ENCODE measurements around the gene PARL.

PARL gene

DNA sequence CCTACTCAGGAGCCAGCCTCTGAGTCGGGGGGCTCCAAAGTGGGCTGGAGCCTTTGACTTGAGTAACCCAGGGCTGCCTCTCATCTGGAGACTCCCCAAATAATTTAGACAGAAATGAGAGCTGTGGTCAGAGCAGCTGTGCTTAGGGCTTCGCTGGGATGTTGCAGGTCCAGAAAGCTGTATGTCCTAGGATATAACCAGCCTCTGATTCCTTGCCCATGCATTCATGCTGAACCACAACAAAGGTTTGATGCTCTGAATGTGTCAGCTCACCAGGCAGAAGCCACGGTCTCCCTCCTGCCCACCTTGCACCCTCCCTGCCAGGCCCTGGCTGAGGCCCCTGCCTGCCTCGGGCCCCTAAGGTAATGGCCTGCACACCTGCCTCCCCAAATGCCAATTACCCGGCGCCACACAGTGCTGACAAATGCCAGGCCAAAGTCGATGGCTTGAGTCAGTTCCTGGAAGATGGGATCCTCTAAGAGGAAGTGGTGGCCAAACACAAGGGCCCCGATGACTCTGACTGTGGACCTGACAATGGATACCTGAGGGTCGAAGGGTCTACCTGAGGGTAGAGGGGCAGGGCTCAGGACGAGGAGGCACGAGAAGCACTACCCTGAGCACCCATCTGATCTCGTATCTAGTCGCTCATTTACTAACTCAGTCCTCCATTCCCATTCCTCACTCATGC is 21.7 kb upstream of the PARL start:
- Histone ChIP-seq H3K9me3 (ENCODE audit: control insufficient read depth in 2 of 2, low read length in 2 of 2) (no peaks in the 10 kb centered on the region), H3K4me3 (ENCODE audit: low read length in 2 of 2) (no peak overlapping the region), H3K36me3 (ENCODE audit: control insufficient read depth in 2 of 2, insufficient read depth in 2 of 2, low read length in 2 of 2) (no peaks in the 10 kb centered on the region), H3K9ac (ENCODE audit: low read depth in 1 of 2, low read length in 2 of 2) (no peak overlapping the region), H3K27ac (ENCODE audit: low read depth in 2 of 2, low read length in 2 of 2) (no peak overlapping the region), H3K27me3 (ENCODE audit: control insufficient read depth in 2 of 2, insufficient read depth in 2 of 2, low read length in 2 of 2) (no peaks in the 10 kb centered on the region), H3K4me1 (ENCODE audit: control insufficient read depth in 2 of 2, insufficient read depth in 2 of 2, low read length in 2 of 2) (no peaks in the 10 kb centered on the region)

DNA sequence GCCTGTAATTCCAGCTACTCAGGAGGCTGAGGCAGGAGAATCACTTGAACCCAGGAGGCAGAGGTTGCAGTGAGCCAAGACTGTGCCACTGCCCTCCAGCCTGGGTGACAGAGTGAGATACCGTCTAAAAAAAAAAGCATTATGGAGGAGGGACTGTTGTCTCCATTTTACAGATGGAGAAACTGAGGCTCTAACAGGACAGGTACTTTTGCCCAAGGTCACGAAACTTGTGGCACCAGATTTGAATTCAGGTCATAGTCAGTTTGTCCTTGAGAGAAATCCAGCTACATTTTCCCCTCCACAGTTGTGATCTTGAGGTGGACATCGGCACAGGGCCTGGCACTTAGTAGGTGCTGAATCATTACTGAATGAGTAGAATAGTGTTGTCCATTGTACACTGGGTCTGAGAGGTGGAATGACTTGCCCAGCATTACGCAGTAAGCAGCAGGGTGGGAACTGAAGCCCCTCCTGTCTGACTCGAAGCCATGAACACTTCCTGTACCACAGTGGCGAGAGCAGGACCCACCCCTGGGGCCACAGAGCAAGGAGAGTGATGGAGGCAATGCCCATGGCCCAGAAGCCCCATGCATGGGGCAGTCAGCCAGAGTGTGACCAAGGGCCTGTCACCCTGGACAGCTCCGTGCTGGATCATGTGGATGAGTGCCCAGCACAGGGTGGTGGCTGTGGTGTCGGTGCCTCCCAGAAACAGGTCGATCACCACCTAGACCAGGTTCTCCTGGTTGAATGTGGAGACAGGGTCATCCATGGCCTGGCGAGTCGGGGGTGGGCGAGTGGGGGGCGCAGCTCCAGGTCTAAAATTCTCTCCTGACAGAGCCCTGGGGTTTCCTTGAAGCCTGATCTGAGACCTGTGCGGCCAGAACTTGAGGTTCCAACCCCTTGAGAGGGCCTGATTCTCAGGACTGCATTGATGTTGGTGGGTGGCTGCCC is 20.4 kb upstream of the PARL start:
- Histone ChIP-seq H3K36me3 (ENCODE audit: control insufficient read depth in 2 of 2, insufficient read depth in 2 of 2, low read length in 2 of 2) (no peaks in the 10 kb centered on the region), H3K4me1 (ENCODE audit: control insufficient read depth in 2 of 2, insufficient read depth in 2 of 2, low read length in 2 of 2) (no peaks in the 10 kb centered on the region), H3K27me3 (ENCODE audit: control insufficient read depth in 2 of 2, insufficient read depth in 2 of 2, low read length in 2 of 2) (no peaks in the 10 kb centered on the region), H3K9me3 (ENCODE audit: control insufficient read depth in 2 of 2, low read length in 2 of 2) (no peaks in the 10 kb centered on the region), H3K4me3 (ENCODE audit: low read length in 2 of 2) (no peak overlapping the region), H3K27ac (ENCODE audit: low read depth in 2 of 2, low read length in 2 of 2) (no peak overlapping the region), H3K9ac (ENCODE audit: low read depth in 1 of 2, low read length in 2 of 2) (no peak overlapping the region)

DNA sequence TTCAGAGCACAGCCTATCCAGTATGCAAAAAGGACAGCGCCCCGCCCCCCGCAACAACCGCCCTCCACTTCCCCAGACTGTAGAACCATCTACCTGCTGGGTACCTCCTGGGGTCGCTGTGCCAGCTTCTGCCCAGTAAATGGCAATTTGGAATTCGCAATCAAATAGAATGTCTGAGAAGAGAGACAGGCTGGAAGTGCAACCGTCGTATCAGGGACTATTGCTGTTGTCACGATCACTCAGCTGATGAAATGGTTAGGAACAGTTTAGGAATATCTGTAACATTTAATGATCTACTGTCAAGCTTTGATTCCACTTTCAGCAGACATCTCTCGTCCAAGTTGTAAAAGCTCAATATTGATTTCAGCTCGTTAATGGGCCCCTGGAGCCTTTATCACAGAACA is 13.3 kb upstream of the PARL start:
- peaks cover 0 to 4% of the 10 kb centered on the region in 2 donors for H3K27me3 ChIP-seq (ENCODE audit: control insufficient read depth in 2 of 2, insufficient read depth in 2 of 2, low read length in 2 of 2)
- no peaks in the 10 kb centered on the region for H3K9me3 ChIP-seq (ENCODE audit: control insufficient read depth in 2 of 2, low read length in 2 of 2)
- no peak overlapping the region for H3K4me3 ChIP-seq (ENCODE audit: low read length in 2 of 2)
- H3K9ac ChIP-seq (ENCODE audit: low read depth in 1 of 2, low read length in 2 of 2) = no peak overlapping the region
- no peaks in the 10 kb centered on the region for H3K36me3 ChIP-seq (ENCODE audit: control insufficient read depth in 2 of 2, insufficient read depth in 2 of 2, low read length in 2 of 2)
- H3K27ac ChIP-seq (ENCODE audit: low read depth in 2 of 2, low read length in 2 of 2) = no peak overlapping the region
- H3K4me1 ChIP-seq (ENCODE audit: control insufficient read depth in 2 of 2, insufficient read depth in 2 of 2, low read length in 2 of 2) = peaks cover 0 to under 1% of the 10 kb centered on the region in 2 donors

DNA sequence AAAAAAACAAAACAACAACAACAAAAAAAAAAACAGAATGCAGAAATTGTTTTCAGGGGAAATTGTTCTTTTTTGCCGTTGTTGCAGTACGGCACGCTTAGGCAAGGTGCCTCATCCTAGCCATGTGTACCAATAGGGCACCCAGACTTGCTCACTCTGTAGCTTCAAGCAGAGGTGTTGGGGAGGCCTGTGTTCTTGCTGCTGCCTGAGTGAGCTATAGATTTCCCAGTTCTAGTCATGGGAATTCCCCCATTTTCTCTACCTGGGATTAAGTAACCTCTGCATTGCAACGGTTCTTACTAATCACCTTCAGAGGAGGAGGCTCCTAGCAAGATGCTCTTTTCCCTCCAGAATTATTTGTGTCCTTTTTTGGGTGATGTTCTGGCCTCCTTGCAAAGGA is 12.9 kb upstream of the PARL start:
- Histone ChIP-seq H3K27ac (ENCODE audit: low read depth in 2 of 2, low read length in 2 of 2) (no peak overlapping the region), H3K9ac (ENCODE audit: low read depth in 1 of 2, low read length in 2 of 2) (no peak overlapping the region), H3K36me3 (ENCODE audit: control insufficient read depth in 2 of 2, insufficient read depth in 2 of 2, low read length in 2 of 2) (no peaks in the 10 kb centered on the region), H3K4me1 (ENCODE audit: control insufficient read depth in 2 of 2, insufficient read depth in 2 of 2, low read length in 2 of 2) (peaks cover 0 to 5% of the 10 kb centered on the region in 2 donors), H3K4me3 (ENCODE audit: low read length in 2 of 2) (no peak overlapping the region), H3K9me3 (ENCODE audit: control insufficient read depth in 2 of 2, low read length in 2 of 2) (no peaks in the 10 kb centered on the region), H3K27me3 (ENCODE audit: control insufficient read depth in 2 of 2, insufficient read depth in 2 of 2, low read length in 2 of 2) (peaks cover 0 to 4% of the 10 kb centered on the region in 2 donors)

DNA sequence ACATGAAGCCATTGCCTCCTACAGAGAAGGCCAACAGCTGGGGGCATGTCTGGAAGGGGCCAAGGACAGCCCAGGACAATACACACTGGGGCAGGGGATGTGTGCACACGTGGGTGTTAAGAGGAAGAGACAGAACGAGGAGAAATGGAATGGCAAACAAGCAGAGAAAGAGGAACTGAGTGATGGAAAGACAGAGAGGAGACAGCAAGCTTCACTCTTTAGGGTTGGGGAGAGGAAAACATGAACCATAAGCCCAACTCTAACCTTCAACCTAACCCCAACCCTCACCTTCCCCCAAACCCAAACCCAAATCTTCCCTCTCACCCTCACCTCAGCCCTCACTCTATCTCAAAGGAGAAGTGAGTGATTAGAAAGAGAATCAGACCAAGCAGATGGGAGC is 11.9 kb upstream of the PARL start:
- no peaks in the 10 kb centered on the region for H3K36me3 ChIP-seq (ENCODE audit: control insufficient read depth in 2 of 2, insufficient read depth in 2 of 2, low read length in 2 of 2)
- peaks cover 0 to 4% of the 10 kb centered on the region in 2 donors for H3K27me3 ChIP-seq (ENCODE audit: control insufficient read depth in 2 of 2, insufficient read depth in 2 of 2, low read length in 2 of 2)
- no peak overlapping the region for H3K27ac ChIP-seq (ENCODE audit: low read depth in 2 of 2, low read length in 2 of 2)
- H3K4me3 ChIP-seq (ENCODE audit: low read length in 2 of 2) = no peak overlapping the region
- H3K9me3 ChIP-seq (ENCODE audit: control insufficient read depth in 2 of 2, low read length in 2 of 2) = no peaks in the 10 kb centered on the region
- H3K9ac ChIP-seq (ENCODE audit: low read depth in 1 of 2, low read length in 2 of 2) = no peak overlapping the region
- peaks cover 0 to 6% of the 10 kb centered on the region in 2 donors for H3K4me1 ChIP-seq (ENCODE audit: control insufficient read depth in 2 of 2, insufficient read depth in 2 of 2, low read length in 2 of 2)

DNA sequence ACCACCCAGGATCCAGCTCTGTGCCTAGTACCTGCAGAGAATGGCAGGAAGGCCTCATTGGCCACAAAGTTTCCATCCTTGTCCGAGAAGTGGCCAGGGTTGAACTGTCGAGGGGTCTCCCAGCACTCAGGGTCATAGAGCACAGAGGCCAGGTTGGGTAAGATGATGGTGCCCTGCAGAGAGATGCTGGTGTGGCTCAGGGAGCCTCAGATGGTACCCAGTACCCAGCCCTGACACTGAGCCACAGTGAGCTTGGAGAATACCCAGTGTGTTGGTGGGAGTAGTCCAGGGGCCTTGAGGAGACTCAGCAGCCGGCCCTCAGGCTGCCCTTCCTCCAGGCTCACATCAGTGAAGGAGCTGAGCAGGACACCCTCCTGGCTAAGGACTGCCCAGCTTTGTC is 11.5 kb upstream of the PARL start:
- Histone ChIP-seq H3K27ac (ENCODE audit: low read depth in 2 of 2, low read length in 2 of 2) (no peak overlapping the region), H3K9me3 (ENCODE audit: control insufficient read depth in 2 of 2, low read length in 2 of 2) (no peaks in the 10 kb centered on the region), H3K27me3 (ENCODE audit: control insufficient read depth in 2 of 2, insufficient read depth in 2 of 2, low read length in 2 of 2) (peaks cover 0 to 4% of the 10 kb centered on the region in 2 donors), H3K9ac (ENCODE audit: low read depth in 1 of 2, low read length in 2 of 2) (no peak overlapping the region), H3K4me1 (ENCODE audit: control insufficient read depth in 2 of 2, insufficient read depth in 2 of 2, low read length in 2 of 2) (peaks cover 0 to 6% of the 10 kb centered on the region in 2 donors), H3K4me3 (ENCODE audit: low read length in 2 of 2) (no peak overlapping the region), H3K36me3 (ENCODE audit: control insufficient read depth in 2 of 2, insufficient read depth in 2 of 2, low read length in 2 of 2) (no peaks in the 10 kb centered on the region)

DNA sequence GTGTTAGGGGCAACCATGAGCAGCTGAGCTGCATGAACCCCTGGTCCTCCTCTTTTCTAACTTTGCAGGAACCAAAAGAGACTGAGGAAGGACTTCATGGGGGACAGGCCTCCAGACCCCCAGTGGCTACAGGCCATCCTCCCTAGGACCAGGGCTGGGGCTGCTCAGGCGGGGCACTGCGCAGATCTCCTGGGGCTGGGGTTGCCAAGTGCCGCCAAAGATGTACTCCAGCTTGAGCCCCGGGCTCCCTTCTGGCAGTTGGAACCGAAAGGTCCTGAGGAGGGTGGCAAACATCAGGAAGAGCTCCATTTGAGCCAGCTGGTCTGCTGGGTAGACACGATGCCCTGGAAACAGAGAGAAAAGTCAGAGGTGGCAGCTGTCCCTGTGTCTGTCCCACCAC is 11.1 kb upstream of the PARL start:
- Histone ChIP-seq H3K36me3 (ENCODE audit: control insufficient read depth in 2 of 2, insufficient read depth in 2 of 2, low read length in 2 of 2) (no peaks in the 10 kb centered on the region), H3K4me3 (ENCODE audit: low read length in 2 of 2) (no peak overlapping the region), H3K27me3 (ENCODE audit: control insufficient read depth in 2 of 2, insufficient read depth in 2 of 2, low read length in 2 of 2) (peaks cover 0 to 4% of the 10 kb centered on the region in 2 donors), H3K4me1 (ENCODE audit: control insufficient read depth in 2 of 2, insufficient read depth in 2 of 2, low read length in 2 of 2) (peaks cover 0 to 6% of the 10 kb centered on the region in 2 donors), H3K9me3 (ENCODE audit: control insufficient read depth in 2 of 2, low read length in 2 of 2) (no peaks in the 10 kb centered on the region), H3K9ac (ENCODE audit: low read depth in 1 of 2, low read length in 2 of 2) (no peak overlapping the region), H3K27ac (ENCODE audit: low read depth in 2 of 2, low read length in 2 of 2) (no peak overlapping the region)

DNA sequence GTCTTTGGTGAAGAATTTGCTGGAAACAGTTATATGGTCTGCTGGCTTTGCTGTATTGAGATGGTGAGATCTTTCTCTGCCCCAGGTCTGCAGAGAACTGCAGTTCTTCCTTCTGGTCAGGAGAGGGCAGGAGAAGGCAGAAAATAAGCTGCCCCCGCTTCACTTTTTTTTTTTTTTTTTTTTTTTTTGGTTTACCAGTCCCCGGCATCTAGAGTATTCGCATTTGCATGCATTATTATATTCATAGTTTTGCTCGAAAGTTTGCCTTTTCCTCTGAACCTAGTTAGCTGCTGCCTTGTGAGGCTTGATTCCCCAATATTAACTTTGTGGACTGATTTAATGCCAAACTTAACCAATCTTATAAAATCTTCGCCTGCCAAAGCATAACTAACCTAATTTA is 10.6 kb upstream of the PARL start:
- Histone ChIP-seq H3K27me3 (ENCODE audit: control insufficient read depth in 2 of 2, insufficient read depth in 2 of 2, low read length in 2 of 2) (peaks cover 0 to 4% of the 10 kb centered on the region in 2 donors), H3K9ac (ENCODE audit: low read depth in 1 of 2, low read length in 2 of 2) (no peak overlapping the region), H3K36me3 (ENCODE audit: control insufficient read depth in 2 of 2, insufficient read depth in 2 of 2, low read length in 2 of 2) (no peaks in the 10 kb centered on the region)

DNA sequence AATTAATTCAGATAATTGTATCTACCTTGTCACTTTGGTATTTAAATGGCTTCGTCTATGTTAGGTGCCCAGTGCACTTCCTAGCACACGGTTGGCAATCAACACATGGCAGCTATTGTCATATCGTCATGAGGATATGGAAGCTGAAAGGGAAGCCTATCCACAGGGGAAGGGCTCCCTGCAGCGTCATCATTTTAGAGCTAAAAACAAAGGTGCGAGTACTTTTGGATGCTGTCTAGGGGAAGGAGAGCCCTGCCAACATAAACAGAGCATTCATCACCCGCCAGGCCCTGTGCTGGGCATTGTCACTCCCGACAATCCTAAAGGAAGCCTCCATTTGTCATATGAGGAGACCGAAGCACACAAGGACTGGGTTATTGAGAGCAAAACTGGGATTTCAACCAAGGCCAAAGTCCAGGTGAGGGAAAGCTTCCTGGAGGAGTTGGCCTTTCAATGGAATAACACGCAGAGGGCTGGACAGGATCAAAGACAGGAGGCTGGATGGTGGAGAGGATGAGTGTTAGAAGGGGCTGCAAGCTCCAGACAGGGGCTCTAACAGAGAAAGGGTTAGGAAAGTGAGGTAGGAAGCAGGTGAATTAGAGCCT is 8.0 kb upstream of the PARL start:
- H3K27ac ChIP-seq (ENCODE audit: low read depth in 2 of 2, low read length in 2 of 2) = peak overlapping the region in 1 of 2 donors; percentile 36
- peak overlapping the region; percentile 2 to 31 for H3K4me3 ChIP-seq (ENCODE audit: low read length in 2 of 2)
- H3K9ac ChIP-seq (ENCODE audit: low read depth in 1 of 2, low read length in 2 of 2) = peak overlapping the region in 1 of 2 donors; percentile 24
- H3K4me1 ChIP-seq (ENCODE audit: control insufficient read depth in 2 of 2, insufficient read depth in 2 of 2, low read length in 2 of 2) = peaks cover 0 to 6% of the 10 kb centered on the region in 2 donors
- no peaks in the 10 kb centered on the region for H3K9me3 ChIP-seq (ENCODE audit: control insufficient read depth in 2 of 2, low read length in 2 of 2)
- H3K36me3 ChIP-seq (ENCODE audit: control insufficient read depth in 2 of 2, insufficient read depth in 2 of 2, low read length in 2 of 2) = no peaks in the 10 kb centered on the region
- peaks cover 0 to 1% of the 10 kb centered on the region in 2 donors for H3K27me3 ChIP-seq (ENCODE audit: control insufficient read depth in 2 of 2, insufficient read depth in 2 of 2, low read length in 2 of 2)

More for the DNA sequence above, 10.6 kb upstream of the PARL start:
- no peak overlapping the region for H3K27ac ChIP-seq (ENCODE audit: low read depth in 2 of 2, low read length in 2 of 2)
- H3K9me3 ChIP-seq (ENCODE audit: control insufficient read depth in 2 of 2, low read length in 2 of 2) = no peaks in the 10 kb centered on the region
- no peak overlapping the region for H3K4me3 ChIP-seq (ENCODE audit: low read length in 2 of 2)
- peaks cover 0 to 6% of the 10 kb centered on the region in 2 donors for H3K4me1 ChIP-seq (ENCODE audit: control insufficient read depth in 2 of 2, insufficient read depth in 2 of 2, low read length in 2 of 2)

DNA sequence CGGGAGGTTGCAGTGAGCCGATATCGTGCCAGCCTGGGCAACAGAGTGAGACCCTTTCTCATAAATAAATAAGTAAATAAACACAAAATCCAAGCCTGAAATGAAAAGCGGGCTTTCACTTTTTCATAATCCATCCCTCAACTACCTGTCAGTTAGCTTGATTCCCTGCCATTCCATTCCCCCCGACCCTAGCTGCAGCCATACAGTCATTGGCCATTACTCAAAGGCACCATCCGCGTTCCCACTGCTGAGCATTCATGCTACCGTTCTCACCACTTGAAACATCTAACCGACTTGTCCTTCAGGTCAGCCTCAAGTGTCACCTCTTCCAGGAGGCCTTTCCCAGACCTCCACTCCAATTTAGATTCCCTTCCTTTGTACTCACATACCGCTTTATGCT is 1.1 kb upstream of the PARL start:
- Histone ChIP-seq H3K4me3 (ENCODE audit: low read length in 2 of 2) (no peak overlapping the region), H3K36me3 (ENCODE audit: control insufficient read depth in 2 of 2, insufficient read depth in 2 of 2, low read length in 2 of 2) (no peaks in the 10 kb centered on the region), H3K9me3 (ENCODE audit: control insufficient read depth in 2 of 2, low read length in 2 of 2) (no peaks in the 10 kb centered on the region), H3K9ac (ENCODE audit: low read depth in 1 of 2, low read length in 2 of 2) (no peak overlapping the region), H3K27me3 (ENCODE audit: control insufficient read depth in 2 of 2, insufficient read depth in 2 of 2, low read length in 2 of 2) (no peaks in the 10 kb centered on the region), H3K27ac (ENCODE audit: low read depth in 2 of 2, low read length in 2 of 2) (no peak overlapping the region), H3K4me1 (ENCODE audit: control insufficient read depth in 2 of 2, insufficient read depth in 2 of 2, low read length in 2 of 2) (peaks cover 11 to 14% of the 10 kb centered on the region in 2 donors)
